HG03571 (cell line): Measurements from ENCODE around the gene RSPH10B2.
A peak's percentile ranks its signal among the peaks of the same experiment; 100 is the strongest.
"Not testable (repeated sequence)": the region's sequence is repeated elsewhere in the genome, so short reads cannot be mapped to it uniquely, and the experiment has no call there.

Experiments used
- ATAC-seq: cut with Tn5 transposase; IDR thresholded peaks from one replicate; pipeline ENCODE4 v1.9.1; 2021; ENCODE audit not compliant: unreplicated experiment

The RSPH10B2 gene

GRCh38 chr7:6781581-6781980, 27.7 kb downstream of the RSPH10B2 start:
- not testable (repeated sequence) for ATAC-seq

GRCh38 chr7:6789353-6789752, 35.5 kb downstream of the RSPH10B2 start:
- not testable (repeated sequence) for ATAC-seq

GRCh38 chr7:6792113-6792872, 38.4 kb downstream of the RSPH10B2 start:
- not testable (repeated sequence) for ATAC-seq

- ATAC-seq, result not testable (repeated sequence)
Observed at GRCh38 chr7:6794276-6794675, 40.4 kb downstream of the RSPH10B2 start.

- ATAC-seq, result not testable (repeated sequence)
Observed at GRCh38 chr7:6797218-6797617, 43.3 kb downstream of the RSPH10B2 start.

GRCh38 chr7:6798047-6798446, 44.1 kb downstream of the RSPH10B2 start:
- ATAC-seq, result not testable (repeated sequence)

- ATAC-seq, result not testable (repeated sequence)
Observed at GRCh38 chr7:6799887-6800286, 46.0 kb downstream of the RSPH10B2 start.

GRCh38 chr7:6800331-6800730, 46.4 kb downstream of the RSPH10B2 start:
- ATAC-seq, result not testable (repeated sequence)

- not testable (repeated sequence) for ATAC-seq
Observed at GRCh38 chr7:6807393-6807918, 53.6 kb downstream of the RSPH10B2 start.

GRCh38 chr7:6807959-6808358, 54.1 kb downstream of the RSPH10B2 start:
- not testable (repeated sequence) for ATAC-seq

GRCh38 chr7:6813011-6813410, 59.1 kb downstream of the RSPH10B2 start:
- ATAC-seq, result not testable (repeated sequence)

GRCh38 chr7:6815470-6815869, 61.6 kb downstream of the RSPH10B2 start:
- ATAC-seq, result not testable (repeated sequence)

GRCh38 chr7:6821622-6822021, 67.7 kb downstream of the RSPH10B2 start:
- not testable (repeated sequence) for ATAC-seq

GRCh38 chr7:6825236-6826125, 71.6 kb downstream of the RSPH10B2 start:
- peak; percentile 49 for ATAC-seq

- ATAC-seq, result peak; percentile 98
Observed at GRCh38 chr7:6826151-6826550, 72.2 kb downstream of the RSPH10B2 start, which contains the start of gene CCZ1B. TSS of gene CCZ1B (minus strand) at chr7:6826275. CDS start at chr7:6826197, 78 bp downstream.

GRCh38 chr7:6827180-6827579, 73.3 kb downstream of the RSPH10B2 start:
- ATAC-seq, result not testable (repeated sequence)

GRCh38 chr7:6829616-6830015, 75.7 kb downstream of the RSPH10B2 start:
- not testable (repeated sequence) for ATAC-seq

GRCh38 chr7:6830026-6830425, 76.1 kb downstream of the RSPH10B2 start:
- not testable (repeated sequence) for ATAC-seq

GRCh38 chr7:6831018-6831725, 77.3 kb downstream of the RSPH10B2 start:
- ATAC-seq, result no peak

- no peak for ATAC-seq
Observed at GRCh38 chr7:6833636-6834035, 79.7 kb downstream of the RSPH10B2 start.

- not testable (repeated sequence) for ATAC-seq
Observed at GRCh38 chr7:6835521-6835920, 81.6 kb downstream of the RSPH10B2 start.
